IMR-90 (cell line): ENCODE data around the gene OR1F1. TPM values are rescaled to one million over a fixed set of nuclear protein-coding genes. Genes with fewer than 3 reads are reported as not detected.

Experiments used
- ATAC-seq: fragments of 200-7000 bp; cut with Tn5 transposase; 2 replicates; pipeline ENCODE4 v1.9.1; 2020; ENCODE audit warnings: low read depth, mild to moderate bottlenecking, moderate library complexity
- BruUV-seq: library from RNA; stranded (reverse); fragments of 400-500 nt; replicated peaks from 2 replicates; lab custom pipeline; 2021; lab: Mats Ljungman, UMichigan
- CTCF ChIA-PET: fragments of 300-600 bp; formaldehyde crosslinking; extraction: SDS; loops from one replicate; lab custom pipeline; 2021; ENCODE audit warnings: antibody characterized with exemption; lab: Yijun Ruan, JAX
- POLR2A ChIA-PET: fragments of 300-600 bp; sonication (Branson Sonifier 250); formaldehyde crosslinking; loops from one replicate; lab custom pipeline; 2022; ENCODE audit warnings: antibody characterized with exemption; ENCODE audit not compliant: unreplicated experiment; lab: Charles Lee
- DNase-seq: peaks from one replicate; pipeline ENCODE4 v3.0.0; 2013
- H2AFZ ChIP-seq: replicated peaks from 2 replicates; pipeline ENCODE3; 2013; ENCODE audit warnings: low read length, mild to moderate bottlenecking; ENCODE audit not compliant: poor library complexity
- H2AK5ac ChIP-seq: 2 replicates; pipeline ENCODE4 v1.6.1; 2013; ENCODE audit warnings: low read depth, low read length, inconsistent platforms
- H2AK9ac ChIP-seq: replicated peaks from 2 replicates; pipeline ENCODE3; 2013; ENCODE audit warnings: mild to moderate bottlenecking, low read depth, low read length, moderate library complexity; ENCODE audit not compliant: poor library complexity
- H2BK120ac ChIP-seq: 2 replicates; pipeline ENCODE4 v1.6.1; 2013; ENCODE audit warnings: low read depth, low read length, inconsistent platforms
- H2BK15ac ChIP-seq: 3 replicates; pipeline ENCODE4 v1.6.1; 2013; ENCODE audit warnings: low read depth, low read length, inconsistent platforms
- H2BK20ac ChIP-seq: 2 replicates; pipeline ENCODE4 v1.6.1; 2013; ENCODE audit warnings: low read depth, mild to moderate bottlenecking, inconsistent platforms, low read length, moderate library complexity
- H2BK5ac ChIP-seq: 2 replicates; pipeline ENCODE4 v1.6.1; 2013; ENCODE audit warnings: mild to moderate bottlenecking, low read depth, low read length, inconsistent platforms; ENCODE audit not compliant: poor library complexity, severe bottlenecking
- H3K14ac ChIP-seq: replicated peaks from 2 replicates; pipeline ENCODE4 v1.6.1; 2013; ENCODE audit warnings: low read depth, low read length, inconsistent platforms
- H3K18ac ChIP-seq: 2 replicates; pipeline ENCODE4 v1.6.1; 2013; ENCODE audit warnings: low read depth, low read length, control low read depth
- H3K23ac ChIP-seq: 2 replicates; pipeline ENCODE4 v1.6.1; 2013; ENCODE audit warnings: low read depth, low read length, inconsistent platforms
- H3K27ac ChIP-seq: 2 replicates; pipeline ENCODE4 v1.5.1; 2013; ENCODE audit warnings: mild to moderate bottlenecking, control low read depth, low read length; ENCODE audit not compliant: insufficient read depth
- H3K27me3 ChIP-seq: 2 replicates; pipeline ENCODE4 v1.6.1; 2013; ENCODE audit warnings: low read length; ENCODE audit not compliant: control insufficient read depth, insufficient read depth
- H3K36me3 ChIP-seq: 2 replicates; pipeline ENCODE4 v1.6.1; 2013; ENCODE audit warnings: low read length, mixed read lengths; ENCODE audit not compliant: control insufficient read depth, insufficient read depth
- H3K4ac ChIP-seq: 2 replicates; pipeline ENCODE4 v1.6.1; 2013; ENCODE audit warnings: low read depth, low read length, inconsistent platforms
- H3K4me1 ChIP-seq: 2 replicates; pipeline ENCODE4 v1.6.1; 2013; ENCODE audit warnings: low read length, mixed read lengths; ENCODE audit not compliant: control insufficient read depth, insufficient read depth
- H3K4me2 ChIP-seq: 2 replicates; pipeline ENCODE4 v1.6.1; 2013; ENCODE audit warnings: low read depth, mild to moderate bottlenecking, control low read depth, low read length, moderate library complexity
- H3K4me3 ChIP-seq: 2 replicates; pipeline ENCODE4 v1.5.1; 2013; ENCODE audit warnings: low read depth, mild to moderate bottlenecking, control low read depth, low read length, moderate library complexity; ENCODE audit not compliant: insufficient read depth
- H3K56ac ChIP-seq: 2 replicates; pipeline ENCODE4 v1.6.1; 2013; ENCODE audit warnings: low read length, inconsistent platforms; ENCODE audit not compliant: insufficient read depth; ENCODE audit errors: extremely low read depth
- H3K79me1 ChIP-seq, 2 experiments: 2 replicates each; pipeline ENCODE4 v1.6.1; 2013; ENCODE audit warnings: low read length in 2 of 2, inconsistent platforms in 1 of 2, low read depth in 1 of 2
- H3K9ac ChIP-seq: 2 replicates; pipeline ENCODE4 v1.6.1; 2013; ENCODE audit warnings: low read depth, low read length, control low read depth
- H3K9me1 ChIP-seq: 2 replicates; pipeline ENCODE4 v1.6.1; 2013; ENCODE audit warnings: low read length, inconsistent platforms; ENCODE audit not compliant: insufficient read depth
- H3K9me3 ChIP-seq: 2 replicates; pipeline ENCODE4 v1.6.1; 2013; ENCODE audit warnings: low read length; ENCODE audit not compliant: control insufficient read depth, insufficient read depth
- H4K20me1 ChIP-seq: 2 replicates; pipeline ENCODE4 v1.6.1; 2013; ENCODE audit warnings: low read length, inconsistent platforms; ENCODE audit not compliant: insufficient read depth
- H4K5ac ChIP-seq: 2 replicates; pipeline ENCODE4 v1.6.1; 2013; ENCODE audit warnings: mild to moderate bottlenecking, low read depth, low read length, control low read depth
- H4K8ac ChIP-seq, 2 experiments: 2 replicates each; pipeline ENCODE4 v1.6.1; 2013; ENCODE audit warnings: low read depth in 2 of 2, low read length in 2 of 2, control low read depth in 1 of 2, inconsistent platforms in 1 of 2
- H4K91ac ChIP-seq: 2 replicates; pipeline ENCODE4 v1.6.1; 2013; ENCODE audit warnings: low read depth, low read length, inconsistent platforms; ENCODE audit not compliant: insufficient read depth
- BHLHE40 ChIP-seq: fragments of 150-350 bp; IDR thresholded peaks from 2 replicates; pipeline ENCODE4 v1.6.1; 2016; ENCODE audit warnings: mild to moderate bottlenecking, low read depth, low read length
- CEBPB ChIP-seq: IDR thresholded peaks from 2 replicates; pipeline ENCODE4 v1.6.1; 2012; ENCODE audit warnings: low read depth, low read length, improper control_type of control experiment
- CHD1 ChIP-seq: IDR thresholded peaks from 2 replicates; pipeline ENCODE4 v1.6.1; 2012; ENCODE audit warnings: low read depth, low read length, improper control_type of control experiment
- CTCF ChIP-seq: conservative IDR thresholded peaks from 2 replicates; pipeline ENCODE4 v1.5.1; 2012; ENCODE audit warnings: mild to moderate bottlenecking, low read depth, low read length, improper control_type of control experiment
- ELK1 ChIP-seq: fragments of 150-350 bp; IDR thresholded peaks from 2 replicates; pipeline ENCODE4 v1.6.1; 2016; ENCODE audit warnings: low read depth, mild to moderate bottlenecking, low read length, moderate library complexity, borderline replicate concordance
- FOS ChIP-seq: fragments of 150-350 bp; IDR thresholded peaks from 2 replicates; pipeline ENCODE4 v1.6.1; 2016; ENCODE audit warnings: low read depth, low read length
- MAFK ChIP-seq: IDR thresholded peaks from 2 replicates; pipeline ENCODE4 v1.6.1; 2012; ENCODE audit warnings: low read depth, low read length, improper control_type of control experiment
- MAZ ChIP-seq: IDR thresholded peaks from 2 replicates; pipeline ENCODE4 v1.6.1; 2012; ENCODE audit warnings: low read depth, mild to moderate bottlenecking, low read length, improper control_type of control experiment, moderate library complexity, borderline replicate concordance
- MXI1 ChIP-seq: IDR thresholded peaks from 2 replicates; pipeline ENCODE4 v1.6.1; 2012; ENCODE audit warnings: low read depth, mild to moderate bottlenecking, low read length, moderate library complexity, borderline replicate concordance
- NFE2L2 ChIP-seq: fragments of 150-350 bp; IDR thresholded peaks from 2 replicates; pipeline ENCODE4 v1.6.1; 2016; ENCODE audit warnings: low read depth, mild to moderate bottlenecking, low read length
- POLR2A ChIP-seq: IDR thresholded peaks from 2 replicates; pipeline ENCODE4 v1.6.1; 2012; ENCODE audit warnings: mild to moderate bottlenecking, low read depth, low read length
- RAD21 ChIP-seq: IDR thresholded peaks from 2 replicates; pipeline ENCODE4 v1.6.1; 2012; ENCODE audit warnings: low read length, improper control_type of control experiment
- RCOR1 ChIP-seq: IDR thresholded peaks from 2 replicates; pipeline ENCODE4 v1.6.1; 2012; ENCODE audit warnings: mild to moderate bottlenecking, low read length, improper control_type of control experiment; ENCODE audit not compliant: insufficient replicate concordance
- RFX5 ChIP-seq: IDR thresholded peaks from 2 replicates; pipeline ENCODE4 v1.8.0; 2012; ENCODE audit warnings: low read depth, mild to moderate bottlenecking, low read length, moderate library complexity
- SMC3 ChIP-seq: fragments of 150-350 bp; IDR thresholded peaks from 2 replicates; pipeline ENCODE4 v1.6.1; 2016; ENCODE audit warnings: low read depth, mild to moderate bottlenecking, antibody characterized with exemption, low read length, moderate library complexity
- USF2 ChIP-seq: fragments of 150-350 bp; IDR thresholded peaks from 2 replicates; pipeline ENCODE4 v1.6.1; 2017; ENCODE audit warnings: mild to moderate bottlenecking, antibody characterized with exemption, low read length, low read depth
- WGBS, 2 experiments: methylation state at CpG; one replicate each; pipeline versions ENCODE4 v1.1.5 to v1.1.7; 2013; ENCODE audit warnings: missing lambda C conversion rate in 2 of 2; ENCODE audit not compliant: insufficient read length in 1 of 2; ENCODE audit errors: extremely low coverage in 2 of 2; 5-methylcytosine and 5-hydroxymethylcytosine counted together
- dilution Hi-C: fragments of 300-500 bp; cut with HindIII; formaldehyde crosslinking; loops from one replicate; pipeline ENCODE4 v1.14.3; 2018; ENCODE audit warnings: low sequenced_read_pairs; ENCODE audit not compliant: unreplicated experiment
- in situ Hi-C: fragments of 300-500 bp; cut with MboI; formaldehyde crosslinking; loops from 3 replicates; pipeline ENCODE4 v1.14.3; 2019; ENCODE audit warnings: low sequenced_read_pairs, inconsistent platforms, mixed read lengths
- intact Hi-C: fragments of 100-400 bp; cut with micrococcal nuclease; formaldehyde crosslinking; loops from 2 replicates; pipeline ENCODE4 v1.10.0; 2022
- polyA plus RNA-seq, 3 experiments: library from polyadenylated mRNA; depleted of rRNA; stranded (reverse); fragments of >200 nt; gene quantifications; 2 replicates each; pipeline ENCODE4 v1.2.3, GENCODE V29; 2012; ENCODE audit warnings: low replicate concordance in 1 of 3
- total RNA-seq: library from RNA; depleted of rRNA; stranded (reverse); fragments of >200 nt; gene quantifications from 2 replicates; pipeline ENCODE4 v1.2.3, GENCODE V29; 2012

Gene OR1F1
- total and polyA plus RNA-seq, 2 of the 4 experiments (the other 2 are of a cell fraction) = 0.12 TPM; not detected in 1

- BruUV-seq = no TSS peak
- DNase-seq (no peak), ATAC-seq (no peak)
- intact Hi-C loops = no loop called here
- Histone ChIP-seq H2BK20ac (no peak overlapping the region), H3K9ac (no peak overlapping the region), H3K36me3 (peaks cover 12% of the 10 kb centered on the region), H3K23ac (no peak overlapping the region), H3K56ac (no peak overlapping the region), H3K9me1 (0 out of 2 replicates have a peak, but pooled peaks cover 9% of the 10 kb centered on the region), H4K8ac (no peak overlapping the region), H2AK9ac (no peak overlapping the region), H3K79me1 (peaks cover 0 to 6% of the 10 kb centered on the region in 2 experiments; a peak in 2 of 4 replicates), H4K20me1 (no peaks in the 10 kb centered on the region), H3K9me3 (no peaks in the 10 kb centered on the region), H2BK120ac (no peak overlapping the region), H3K4me3 (no peak overlapping the region), H2BK5ac (no peak overlapping the region), H3K27ac (no peak overlapping the region), H3K14ac (no peak overlapping the region), H3K4ac (no peak overlapping the region), H2BK15ac (no peak overlapping the region), H3K27me3 (no peaks in the 10 kb centered on the region), H3K4me2 (no peak overlapping the region), H3K4me1 (peaks cover 2% of the 10 kb centered on the region), H4K5ac (no peak overlapping the region), H2AK5ac (no peak overlapping the region), H2AFZ (no peak overlapping the region), H3K18ac (no peak overlapping the region), H4K91ac (no peak overlapping the region)
- WGBS, 2 experiments = 66% methylated on average over 5 of the region's 18 CpGs; no CpG with 5 or more reads in 1 of the 2 experiments
- CTCF ChIA-PET = no interaction called here
- TF ChIP-seq MAZ (no peak), RAD21 (no peak), BHLHE40 (no peak), MXI1 (no peak), RCOR1 (no peak), USF2 (no peak), MAFK (no peak), RFX5 (no peak), CTCF (no peak), ELK1 (no peak), NFE2L2 (no peak), CEBPB (no peak), POLR2A (no peak), CHD1 (no peak), FOS (no peak), SMC3 (no peak)
- POLR2A ChIA-PET = no interaction called here
- in situ Hi-C loops = no loop called here
- dilution Hi-C loops = no loop called here
Observed at GRCh38 chr16:3144321-3144983, 43.6 kb upstream of the OR1F1 start.
